HFF-Myc (cell line): ENCODE data around the gene KIF1B.

Source experiments
- DNase-seq: peaks from one replicate; pipeline ENCODE4 v3.0.0-alpha.2; 2011; ENCODE audit warnings: low read depth; ENCODE audit errors: extremely low read depth
- H3K4me3 ChIP-seq: replicated peaks from 2 replicates; pipeline ENCODE4 v1.5.1; 2011; ENCODE audit warnings: low read depth, mild to moderate bottlenecking, control low read depth, low read length
- CTCF ChIP-seq: IDR thresholded peaks from 2 replicates; pipeline ENCODE4 v1.5.1; 2012; ENCODE audit warnings: mild to moderate bottlenecking, low read depth, low read length, control low read depth; ENCODE audit errors: missing control alignments

The KIF1B gene

GRCh38 chr1:10308001-10308400, 97.6 kb downstream of the KIF1B start:
- no peak for DNase-seq
- no peak overlapping the region for H3K4me3 ChIP-seq
- TF ChIP-seq CTCF = no peak

DNA sequence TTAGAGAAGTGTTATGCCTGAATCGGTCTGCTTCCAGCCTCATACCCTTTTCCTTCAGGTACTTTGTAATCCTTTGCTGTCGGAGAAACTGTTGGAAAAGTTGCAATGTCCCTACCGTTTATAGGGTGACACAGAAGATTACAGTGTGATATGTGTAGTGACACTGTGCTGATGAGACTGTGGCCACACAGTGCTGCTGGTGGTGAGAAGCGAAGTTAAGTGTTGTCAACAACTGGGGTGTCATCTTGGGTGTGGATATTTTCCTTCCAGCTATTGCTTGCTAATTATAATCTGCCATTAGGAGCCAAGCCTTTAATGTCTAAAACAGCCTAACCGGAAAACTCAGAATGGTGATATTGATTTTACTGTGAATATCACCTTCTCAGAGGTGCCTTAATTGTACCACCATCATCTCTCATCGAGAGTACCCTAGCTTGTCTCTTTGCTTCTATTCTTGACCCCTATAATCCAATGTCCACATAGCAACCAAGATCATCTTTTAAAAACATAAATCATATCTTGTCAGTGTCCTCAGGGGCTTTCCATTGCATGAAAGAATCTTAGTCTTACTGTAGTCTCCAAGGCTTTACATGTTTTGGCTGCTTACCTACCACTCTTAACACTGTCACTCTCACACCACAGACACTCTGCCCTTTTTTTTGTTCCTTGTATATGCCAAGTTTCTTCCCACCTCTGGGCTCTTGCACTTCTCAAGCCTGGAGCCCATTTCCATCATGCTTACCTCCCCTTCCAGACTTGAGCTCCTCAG, 99.1 kb downstream of the KIF1B start:
- no peak for TF ChIP-seq CTCF
- no peak for DNase-seq
- H3K4me3 ChIP-seq = no peak overlapping the region

- H3K4me3 ChIP-seq = no peak overlapping the region
- no peak for TF ChIP-seq CTCF
- DNase-seq = no peak
These were observed 106.4 kb downstream of the KIF1B start for GRCh38 chr1:10316752-10317151.

- no peak for DNase-seq
- H3K4me3 ChIP-seq = no peak overlapping the region
- no peak for TF ChIP-seq CTCF
These were observed 109.4 kb downstream of the KIF1B start for GRCh38 chr1:10319750-10320149.

- H3K4me3 ChIP-seq = no peak overlapping the region
- TF ChIP-seq CTCF = no peak
- no peak for DNase-seq
These were observed 110.0 kb downstream of the KIF1B start for GRCh38 chr1:10320336-10320735.

DNA sequence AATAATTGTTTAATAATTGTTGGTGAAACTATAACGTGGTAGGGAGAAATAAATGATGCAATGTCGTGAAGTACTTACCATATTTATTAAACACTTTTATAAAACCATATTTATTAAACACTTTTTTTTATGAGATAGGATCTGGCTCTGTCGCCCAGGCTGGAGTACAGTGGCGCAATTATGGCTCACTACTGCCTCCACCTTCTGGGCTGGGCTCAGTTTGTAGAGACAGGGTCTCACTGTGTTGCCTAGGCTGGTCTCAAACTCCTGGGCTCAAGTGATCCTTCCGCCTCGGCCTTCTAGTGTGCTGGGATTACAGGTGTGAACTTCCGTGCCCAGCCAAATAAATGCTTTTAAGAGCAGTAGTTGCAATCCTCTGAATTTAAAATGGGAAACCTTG, 112.5 kb downstream of the KIF1B start:
- no peak overlapping the region for H3K4me3 ChIP-seq
- no peak for TF ChIP-seq CTCF
- no peak for DNase-seq

DNA sequence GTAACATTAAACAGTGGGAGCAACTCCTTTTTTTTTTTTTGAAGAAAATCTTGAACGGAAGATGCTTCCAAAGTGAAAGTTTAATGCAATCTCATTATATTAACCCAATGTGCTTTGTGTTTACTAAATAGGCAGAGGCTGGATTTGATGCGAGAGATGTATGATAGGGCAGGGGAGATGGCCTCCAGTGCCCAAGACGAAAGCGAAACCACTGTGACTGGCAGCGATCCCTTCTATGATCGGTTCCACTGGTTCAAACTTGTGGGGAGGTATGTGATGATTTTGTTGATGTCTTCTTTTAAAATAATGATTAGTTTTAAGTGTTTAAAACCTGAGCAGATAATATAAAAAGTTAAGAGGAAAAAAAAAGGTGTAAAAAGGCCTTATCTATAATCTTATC, 114.3 kb downstream of the KIF1B start:
- no peak for TF ChIP-seq CTCF
- H3K4me3 ChIP-seq = no peak overlapping the region
- DNase-seq = no peak
